Measurements from ENCODE around the gene DENND1A.
A peak's percentile ranks its signal among the peaks of the same experiment; 100 is the strongest.

DENND1A gene

DNA sequence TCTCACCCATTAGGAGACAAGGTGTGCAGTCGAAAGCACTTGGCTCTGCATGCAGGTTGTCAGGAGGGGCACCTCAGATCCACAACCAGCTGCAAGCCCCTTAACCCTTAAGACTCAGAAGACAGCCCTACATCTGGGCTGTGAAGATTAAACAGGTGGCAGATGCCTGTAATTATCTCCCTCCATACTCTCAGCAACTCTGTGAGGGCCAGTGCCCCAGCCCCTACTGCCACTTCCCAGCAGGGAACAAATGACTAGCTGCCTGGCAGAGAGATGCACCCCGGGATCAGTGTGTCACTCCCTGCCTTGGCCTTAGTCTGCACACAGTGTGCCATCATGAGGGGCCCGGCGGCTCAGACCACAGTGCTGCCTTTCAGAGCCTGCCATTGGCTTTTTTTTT is 532.0 kb downstream of the DENND1A start:
- DNase-seq: no peak

DNA sequence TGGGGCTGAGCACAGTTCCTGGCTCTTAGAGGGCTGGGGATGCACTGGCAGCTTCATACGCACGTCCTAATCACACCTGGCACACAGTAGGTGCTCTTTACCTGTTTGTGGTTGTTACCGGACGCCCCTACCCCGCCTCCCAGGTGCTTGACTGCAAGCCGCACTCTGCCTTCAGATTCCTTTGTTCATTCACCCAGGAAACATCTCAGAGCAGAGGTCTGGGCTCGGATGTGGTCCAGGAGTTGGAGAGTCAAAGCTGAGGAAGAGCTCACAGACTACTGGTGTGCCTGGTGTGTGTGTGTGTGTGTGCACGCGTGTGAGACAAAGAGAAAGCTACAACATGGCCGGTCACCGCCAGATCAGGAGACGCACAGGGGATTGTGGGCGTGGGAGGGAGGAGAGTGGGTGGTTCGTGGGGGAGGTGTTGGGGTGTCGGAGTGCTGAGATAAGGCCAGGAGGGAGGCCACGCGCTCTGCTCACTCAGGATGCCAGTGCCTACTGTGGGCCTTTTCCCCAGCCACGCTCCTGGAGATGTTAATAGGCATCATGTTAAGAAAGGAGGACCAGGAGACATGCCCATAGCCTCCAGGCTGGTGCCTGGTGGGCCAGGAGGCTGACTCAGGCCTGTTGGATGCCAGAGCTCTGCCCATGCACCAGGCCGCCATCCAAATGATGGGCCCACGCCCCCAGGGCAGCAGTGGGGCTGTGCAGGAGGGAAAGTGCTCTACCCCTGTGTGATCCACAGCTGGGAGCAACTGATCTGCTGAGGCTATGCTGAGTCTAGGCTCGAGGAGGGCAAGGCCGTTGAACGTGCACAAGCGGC is 534.0 kb downstream of the DENND1A start:
- no peak for DNase-seq

DNA sequence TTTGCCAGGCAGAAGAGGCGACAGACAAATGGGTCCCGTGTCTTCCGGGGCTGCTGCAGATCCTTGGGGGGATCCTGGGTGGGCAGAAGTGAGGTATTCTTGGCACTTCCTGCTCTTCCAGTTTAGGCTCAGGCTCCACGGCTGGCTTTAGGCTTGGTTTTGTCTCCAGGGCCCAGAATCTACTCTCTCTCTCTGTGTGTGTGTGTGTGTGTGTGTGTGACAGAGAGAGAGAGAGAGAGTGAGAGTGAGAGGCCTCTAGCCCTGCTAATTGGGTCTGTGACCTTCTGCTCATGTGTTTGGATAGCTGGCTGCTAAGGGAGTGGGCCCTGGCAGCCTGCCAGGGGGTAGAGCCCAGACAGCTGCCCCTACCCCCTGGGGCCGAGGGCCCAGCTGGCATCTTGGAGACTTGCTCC is 534.6 kb downstream of the DENND1A start:
- DNase-seq: no peak

DNA sequence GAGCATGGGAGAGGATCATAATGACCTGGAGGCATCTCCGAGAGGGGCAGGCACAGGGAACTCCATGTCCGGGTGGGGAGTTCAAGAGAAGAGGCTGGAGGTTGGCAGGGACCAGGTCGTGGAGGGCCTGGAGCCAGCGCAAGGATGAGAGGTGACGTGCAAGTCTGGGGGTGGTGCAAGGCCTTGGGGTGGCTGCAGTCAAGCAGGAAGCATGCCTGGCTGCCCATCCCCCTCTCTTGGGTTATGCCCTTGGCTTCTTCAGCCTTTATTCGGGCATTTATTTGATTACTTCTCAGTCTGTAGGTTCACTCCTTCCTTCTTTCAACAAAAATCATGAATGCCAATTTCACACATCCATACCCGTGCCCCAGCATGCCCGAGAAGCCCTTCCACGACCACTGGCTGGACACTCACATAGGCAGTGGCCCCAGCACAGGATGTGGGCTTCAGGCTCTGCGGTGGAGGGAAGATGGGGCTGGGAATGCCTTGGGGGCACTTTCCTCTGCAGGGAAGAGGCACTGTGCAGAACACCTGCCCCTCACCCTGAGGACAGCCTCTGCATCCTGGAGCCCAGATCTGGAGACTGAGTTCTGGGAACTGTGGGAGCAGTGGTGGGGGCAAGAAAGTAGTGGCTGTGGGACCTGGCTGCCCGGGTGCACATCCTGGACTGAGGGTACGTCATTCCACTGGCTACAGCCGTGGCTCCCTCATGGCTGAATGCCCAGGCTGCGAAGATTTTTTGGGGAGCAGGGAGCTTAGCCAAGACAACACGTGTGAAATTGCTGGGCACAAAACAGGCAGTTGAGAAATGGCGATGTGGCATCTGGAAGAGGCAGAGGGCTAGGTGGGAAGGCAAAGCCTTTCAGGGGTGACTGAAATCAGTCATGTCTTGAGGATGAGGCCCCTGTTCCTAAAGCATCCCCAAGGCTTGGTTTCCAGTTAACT is 535.4 kb downstream of the DENND1A start:
- no peak for DNase-seq

DNA sequence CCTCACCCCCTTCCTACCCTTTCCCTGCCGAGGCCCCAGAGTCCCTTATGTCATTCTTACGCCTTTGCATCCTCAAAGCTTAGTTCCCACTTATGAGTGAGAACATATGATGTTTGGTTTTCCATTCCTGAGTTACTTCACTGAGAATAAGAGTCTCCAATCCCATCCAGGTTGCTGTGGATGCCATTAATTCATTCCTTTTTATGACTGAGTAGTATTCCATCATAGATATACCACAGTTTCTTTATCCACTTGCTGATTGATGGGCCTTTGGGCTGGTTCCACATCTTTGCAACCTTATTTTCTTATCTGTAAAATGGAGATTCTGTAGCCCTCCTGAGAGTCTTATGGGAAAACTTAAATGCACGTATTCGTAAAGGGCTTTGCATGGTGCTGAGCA is 537.1 kb downstream of the DENND1A start:
- no peak for DNase-seq

DNA sequence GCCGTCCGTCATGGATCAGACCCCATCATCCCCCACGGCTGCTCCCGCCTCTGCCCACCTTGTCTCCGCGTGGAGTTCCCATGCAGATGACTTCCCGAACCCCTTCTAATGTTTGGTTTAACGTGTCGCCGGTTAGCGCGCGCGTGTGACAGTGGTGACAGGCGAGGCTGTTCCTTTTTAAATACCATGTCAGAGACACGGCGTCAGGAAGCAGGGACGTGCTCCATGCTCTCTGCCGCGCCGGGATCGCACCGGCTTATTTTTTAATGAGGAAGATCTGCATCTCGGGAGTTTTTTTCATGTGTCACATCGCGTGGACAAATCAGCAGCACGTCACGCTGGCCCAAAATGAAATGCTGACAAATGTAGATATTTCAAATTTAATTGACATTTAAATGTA is 538.0 kb downstream of the DENND1A start:
- no peak for DNase-seq

DNA sequence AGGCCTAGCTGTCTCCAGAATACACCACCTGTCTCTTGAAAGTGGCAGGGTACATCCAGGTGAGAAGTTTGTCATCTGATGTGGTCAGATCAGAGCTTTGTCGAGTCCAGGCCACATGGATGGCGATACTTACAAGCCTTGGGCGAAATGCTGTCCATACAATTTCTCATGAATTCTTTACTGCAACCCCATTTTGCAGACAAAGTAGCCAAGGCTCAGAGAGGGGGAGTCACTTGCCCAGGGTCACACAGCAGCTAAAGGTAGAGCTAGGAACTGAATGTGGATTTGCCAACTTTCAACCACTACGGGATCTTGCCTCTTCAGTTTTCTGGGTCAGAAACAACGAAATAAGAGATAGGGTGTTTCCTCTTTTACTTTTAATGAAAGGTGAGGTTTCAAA is 538.7 kb downstream of the DENND1A start:
- no peak for DNase-seq

DNA sequence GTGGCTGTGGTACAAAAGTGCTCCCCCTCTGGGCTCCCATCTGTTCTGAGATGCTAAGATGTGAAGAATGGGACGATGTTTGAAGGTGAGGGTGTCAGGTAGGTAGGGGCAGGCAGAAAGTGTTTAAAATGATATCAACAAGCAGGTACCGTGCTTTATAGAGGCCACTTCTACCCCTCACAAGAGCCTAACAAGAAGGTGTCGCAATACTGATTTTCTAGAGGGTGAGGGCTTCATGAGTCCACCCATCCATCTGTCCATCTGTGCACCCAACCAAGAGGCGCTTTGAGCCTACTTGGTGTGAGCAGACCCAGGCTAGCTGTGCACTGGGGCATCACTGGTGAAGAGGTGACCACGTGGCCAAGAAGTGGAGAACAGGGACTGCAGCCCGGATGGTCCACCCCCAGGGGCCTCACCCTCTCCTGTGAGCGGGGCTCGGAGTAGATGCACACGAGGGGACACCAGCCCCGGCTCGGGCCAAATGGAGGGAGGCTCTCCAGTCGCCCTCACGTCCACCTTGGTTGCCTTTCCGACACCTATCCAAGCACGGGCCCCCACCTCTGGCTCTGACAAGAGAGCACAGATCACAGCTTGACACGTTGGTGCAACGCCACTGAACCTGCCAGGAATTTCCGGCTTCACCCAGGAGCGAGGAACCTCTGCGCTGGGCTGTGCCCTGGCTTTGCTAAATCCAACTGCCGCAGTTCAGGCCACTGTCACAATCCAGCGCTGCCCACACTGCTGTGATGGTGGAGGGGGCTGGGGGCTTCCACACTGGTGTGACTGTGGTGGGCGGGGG is 539.4 kb downstream of the DENND1A start:
- no peak for DNase-seq

DNA sequence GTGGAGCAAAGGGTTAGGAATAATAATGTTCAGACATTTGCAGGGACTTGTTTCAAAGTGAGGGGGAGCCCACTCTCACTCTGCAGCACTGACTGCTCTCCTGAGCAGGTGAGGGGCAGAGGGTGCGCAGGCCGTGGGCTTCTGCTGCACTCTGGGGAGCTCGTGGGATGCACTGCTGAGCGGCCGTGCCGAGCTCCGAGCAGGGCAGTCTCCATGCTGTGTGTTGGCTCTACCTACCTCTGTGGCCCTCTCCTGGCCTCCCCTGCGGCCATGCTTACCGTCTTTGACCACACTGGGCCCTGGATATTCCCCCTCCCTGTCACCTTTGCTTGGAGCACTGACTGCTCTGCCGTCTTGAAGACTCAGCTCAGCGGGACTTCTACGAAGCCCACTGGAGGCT is 540.2 kb downstream of the DENND1A start:
- DNase-seq: no peak

DNA sequence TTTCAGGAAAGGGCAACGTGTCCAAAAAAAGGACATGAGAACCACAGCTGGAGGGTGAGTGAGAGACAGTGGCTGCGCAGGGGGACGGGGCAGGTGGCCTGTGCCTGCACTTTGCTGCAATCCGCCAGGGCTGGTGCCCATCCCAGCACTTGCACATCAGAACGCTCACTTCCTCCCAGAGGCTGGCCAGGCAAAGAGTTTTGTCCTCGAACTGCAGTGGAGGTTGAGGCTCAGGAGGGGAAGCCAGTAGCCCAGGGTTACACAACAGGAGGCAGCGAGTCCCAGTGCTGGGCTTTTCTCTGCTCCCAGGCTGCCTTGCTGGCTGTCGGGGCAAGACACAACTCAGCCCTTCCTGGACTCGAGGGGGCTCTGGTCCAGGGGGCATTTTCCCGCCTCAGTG is 540.9 kb downstream of the DENND1A start:
- peak; percentile 73 to 77 for DNase-seq

DNA sequence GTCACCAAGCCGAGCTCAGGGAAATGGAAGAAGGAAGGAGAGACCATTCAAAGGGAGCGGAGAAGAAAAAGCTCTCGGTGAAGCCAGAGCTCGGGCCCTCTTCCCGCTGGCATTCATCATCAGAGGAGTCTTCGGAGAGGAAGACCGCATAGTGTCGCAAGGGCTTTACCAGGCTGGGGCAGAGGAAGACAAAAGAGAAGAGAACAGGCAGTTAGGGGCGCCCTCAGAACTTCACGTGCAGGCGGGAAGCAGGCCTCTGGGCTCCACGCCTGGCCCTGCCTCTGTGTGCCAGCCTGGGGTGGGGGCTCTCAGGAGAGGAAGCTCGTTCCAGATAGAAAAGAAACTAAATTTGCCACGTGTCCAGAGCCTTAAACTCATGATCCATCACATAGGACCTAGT is 542.2 kb downstream of the DENND1A start:
- DNase-seq: peak; percentile 87 to 88

DNA sequence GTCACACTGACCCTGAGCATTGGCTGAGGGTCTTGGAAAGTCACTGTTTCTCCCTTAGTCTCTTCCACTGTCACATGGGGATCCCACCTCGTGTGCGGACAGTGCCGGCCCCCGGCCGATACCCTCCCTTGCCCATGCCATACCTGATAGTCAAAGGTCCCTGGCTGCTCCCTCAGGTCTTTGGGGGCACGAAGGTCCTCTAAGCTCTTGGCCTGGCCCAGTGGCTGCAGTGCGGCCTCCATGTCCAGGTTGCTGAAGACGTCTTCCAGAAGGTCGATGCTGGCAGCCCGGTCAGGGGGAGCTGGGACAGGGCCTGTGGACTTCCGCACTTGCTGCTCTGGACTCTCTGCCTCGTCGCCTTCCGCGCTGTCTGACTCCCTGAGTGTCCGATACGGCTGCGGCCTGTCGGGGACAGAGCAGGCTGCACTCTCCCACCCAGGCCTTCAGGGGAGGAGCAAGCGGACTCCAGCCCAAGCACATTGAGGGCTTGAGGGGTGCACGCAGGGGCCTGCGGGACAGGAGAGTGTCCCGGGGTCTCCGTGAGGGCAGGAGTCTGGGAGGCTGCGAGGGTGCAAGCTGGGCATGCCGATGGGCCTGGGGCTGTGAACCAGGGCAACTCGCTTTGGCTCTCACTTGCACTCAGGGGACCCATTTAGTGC is 546.3 kb downstream of the DENND1A start:
- no peak for DNase-seq

DNA sequence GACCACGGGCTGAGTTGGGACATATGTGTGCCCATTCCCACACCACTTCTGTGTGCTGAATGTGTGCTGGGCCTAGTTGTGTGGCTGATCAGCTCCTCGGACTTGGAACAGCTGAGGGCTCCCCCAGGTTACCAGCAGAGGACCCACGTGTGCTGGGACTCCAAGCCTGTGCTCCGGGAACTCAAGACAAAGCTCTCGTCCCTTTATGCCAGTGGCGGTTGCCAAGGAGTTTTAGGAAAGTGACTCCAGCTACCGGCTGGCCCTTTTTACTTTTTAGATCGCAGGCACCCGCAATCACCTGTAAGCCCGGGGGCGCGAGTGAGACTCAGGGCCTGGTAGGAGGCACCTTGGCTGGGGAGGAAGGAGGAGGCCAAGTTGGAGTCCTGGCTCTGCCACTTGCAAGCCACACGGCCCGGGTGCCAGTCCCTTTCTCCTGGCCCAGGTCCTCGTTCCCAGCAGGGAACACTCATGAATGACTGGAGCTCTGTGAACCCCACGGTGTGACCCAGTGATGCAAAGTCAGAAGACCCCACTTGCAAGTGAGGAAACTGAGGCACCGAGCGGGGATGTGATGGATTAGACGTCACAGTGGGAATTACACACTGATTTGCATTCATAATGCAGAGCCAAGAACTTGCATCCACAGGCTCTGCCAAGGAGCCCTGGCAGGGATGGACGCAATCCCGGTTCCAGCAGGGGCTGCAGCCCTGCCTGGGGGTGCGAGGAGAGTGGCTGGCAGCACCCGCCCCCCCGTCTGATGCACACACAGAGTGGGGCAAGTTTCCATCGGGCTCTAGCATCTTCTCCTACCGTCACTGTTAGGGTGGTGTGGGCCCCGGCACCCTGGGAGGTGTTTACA is 547.0 kb downstream of the DENND1A start:
- DNase-seq: no peak

DNA sequence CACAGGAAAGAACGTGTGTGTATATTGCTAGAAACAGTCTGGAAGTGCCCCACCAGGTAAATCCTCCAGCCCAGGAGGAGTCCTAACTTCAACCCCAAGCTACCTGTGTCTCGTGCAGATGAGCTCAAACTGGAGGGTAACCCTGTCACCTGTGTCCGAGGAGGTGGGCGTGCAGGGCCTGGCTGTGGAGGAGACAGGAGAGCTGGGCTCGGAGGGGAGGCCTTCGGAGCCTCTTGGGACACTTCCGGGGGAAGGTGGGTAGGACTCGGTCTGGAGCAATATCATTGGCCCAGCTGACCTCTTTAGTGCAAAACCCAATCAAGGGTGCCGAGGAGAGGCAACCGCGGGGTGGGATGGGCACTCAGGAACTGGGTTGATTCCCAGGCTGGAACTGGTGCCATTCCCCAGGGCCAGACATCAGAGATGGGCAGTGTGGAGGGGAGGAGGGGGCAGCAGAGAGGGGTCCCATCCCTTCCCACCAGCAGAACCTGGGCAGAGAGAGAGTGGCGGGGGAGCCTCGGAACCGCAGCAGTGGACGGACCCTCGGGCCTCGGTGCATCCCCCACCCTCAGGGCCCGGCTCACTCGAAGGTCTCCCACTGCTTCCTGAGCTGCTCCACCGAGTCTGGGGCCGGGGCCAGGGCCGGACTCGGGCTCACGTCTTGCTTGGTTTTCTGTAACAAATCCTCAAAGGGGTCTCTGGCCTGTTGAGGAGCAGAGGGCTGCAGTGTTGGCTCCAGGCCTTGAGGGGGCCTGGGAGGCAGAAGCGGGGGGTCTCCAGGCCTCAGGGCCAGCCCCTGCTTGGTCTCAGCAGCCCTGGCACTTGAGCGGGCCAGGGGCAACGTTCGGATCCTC is 548.8 kb downstream of the DENND1A start:
- no peak for DNase-seq

DNA sequence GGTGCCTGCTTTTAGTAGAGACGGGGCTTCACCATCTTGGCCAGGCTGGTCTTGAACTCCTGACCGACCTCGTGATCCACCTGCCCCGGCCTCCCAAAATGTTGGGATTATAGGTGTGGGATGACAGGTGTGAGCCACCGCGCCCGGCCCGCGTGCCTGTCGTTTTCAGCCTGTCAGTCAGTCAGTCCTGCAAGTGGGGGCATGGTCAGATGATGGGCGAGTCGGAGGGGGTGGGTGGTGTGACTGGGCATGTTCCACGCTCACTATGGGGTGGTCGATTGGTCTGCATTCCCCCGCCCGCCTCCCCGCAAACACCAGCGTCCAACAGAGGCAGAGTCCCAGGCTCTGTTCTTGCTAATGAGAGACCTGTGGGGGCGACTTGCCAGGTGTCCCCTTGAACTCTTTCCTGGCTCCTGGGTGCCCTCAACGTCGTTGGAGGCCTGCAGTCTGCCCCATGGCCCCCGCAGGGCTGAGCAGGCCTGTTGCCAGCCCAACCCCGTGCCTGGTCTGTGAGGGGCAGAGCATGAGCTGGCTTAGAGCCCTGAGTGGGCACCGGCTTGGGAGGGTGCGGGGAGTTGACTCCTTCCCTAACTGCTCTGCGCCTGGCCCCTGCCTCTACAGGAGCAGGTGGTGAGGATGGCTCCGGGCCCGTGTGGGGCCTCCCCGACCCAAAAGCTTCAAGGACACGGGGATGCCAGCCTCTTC is 550.8 kb downstream of the DENND1A start:
- DNase-seq: no peak

DNA sequence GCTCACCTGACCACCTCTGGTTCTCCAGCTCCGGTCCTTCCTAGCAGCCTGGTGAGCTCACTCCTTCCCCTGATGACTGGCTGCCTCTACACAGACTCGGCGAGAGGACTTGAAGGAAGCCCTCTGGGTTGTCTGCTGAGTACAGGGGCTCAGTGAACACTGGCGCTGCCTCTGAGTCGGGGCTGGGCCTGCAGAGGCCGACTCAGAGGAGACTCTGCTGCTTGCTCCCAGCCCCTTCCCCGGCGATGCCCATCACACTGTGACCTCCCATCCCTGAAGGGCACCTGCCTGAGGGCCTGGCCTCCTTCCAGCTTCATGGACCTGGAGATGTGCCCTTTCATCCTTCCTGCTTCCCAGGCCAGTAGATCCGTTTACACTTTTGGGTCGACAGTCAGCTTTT is 551.9 kb downstream of the DENND1A start:
- no peak for DNase-seq

DNA sequence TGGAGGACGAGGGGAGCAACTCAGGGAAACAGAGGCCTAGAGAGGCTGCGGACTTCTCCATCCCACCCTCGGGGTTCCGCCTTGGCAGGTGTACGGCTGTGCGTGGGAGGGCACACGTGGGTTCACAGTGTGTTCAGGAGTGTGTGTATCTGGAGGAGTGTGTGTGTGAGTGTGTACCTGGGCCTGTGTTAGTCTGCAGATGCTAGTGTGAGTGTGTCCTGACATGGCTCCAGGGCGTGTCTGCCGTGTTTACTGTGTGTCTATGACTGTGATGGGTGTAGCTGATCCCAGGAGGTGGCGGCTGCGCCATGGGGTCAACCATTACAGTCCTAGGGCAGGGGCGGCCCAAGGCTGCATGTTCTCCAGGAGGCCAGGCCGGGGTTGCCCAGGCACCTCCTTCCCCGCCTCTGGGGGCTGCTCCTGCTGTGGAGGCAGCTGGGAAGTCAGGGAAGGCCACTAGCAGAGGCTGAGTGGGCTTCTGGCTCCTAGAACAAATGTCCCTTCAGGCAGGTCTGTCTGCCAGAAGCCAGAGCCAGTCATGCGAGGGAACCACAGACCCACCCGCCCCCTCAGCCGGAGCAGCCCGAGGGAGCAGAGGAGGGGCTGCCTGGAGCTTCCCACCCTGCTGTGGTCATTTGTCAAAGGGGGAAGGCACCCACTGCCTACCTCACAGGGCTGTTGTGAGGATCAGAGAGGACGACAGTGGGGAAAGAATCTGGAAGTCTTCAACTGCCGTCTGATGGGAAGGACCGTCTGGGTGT is 552.5 kb downstream of the DENND1A start:
- DNase-seq: no peak

DNA sequence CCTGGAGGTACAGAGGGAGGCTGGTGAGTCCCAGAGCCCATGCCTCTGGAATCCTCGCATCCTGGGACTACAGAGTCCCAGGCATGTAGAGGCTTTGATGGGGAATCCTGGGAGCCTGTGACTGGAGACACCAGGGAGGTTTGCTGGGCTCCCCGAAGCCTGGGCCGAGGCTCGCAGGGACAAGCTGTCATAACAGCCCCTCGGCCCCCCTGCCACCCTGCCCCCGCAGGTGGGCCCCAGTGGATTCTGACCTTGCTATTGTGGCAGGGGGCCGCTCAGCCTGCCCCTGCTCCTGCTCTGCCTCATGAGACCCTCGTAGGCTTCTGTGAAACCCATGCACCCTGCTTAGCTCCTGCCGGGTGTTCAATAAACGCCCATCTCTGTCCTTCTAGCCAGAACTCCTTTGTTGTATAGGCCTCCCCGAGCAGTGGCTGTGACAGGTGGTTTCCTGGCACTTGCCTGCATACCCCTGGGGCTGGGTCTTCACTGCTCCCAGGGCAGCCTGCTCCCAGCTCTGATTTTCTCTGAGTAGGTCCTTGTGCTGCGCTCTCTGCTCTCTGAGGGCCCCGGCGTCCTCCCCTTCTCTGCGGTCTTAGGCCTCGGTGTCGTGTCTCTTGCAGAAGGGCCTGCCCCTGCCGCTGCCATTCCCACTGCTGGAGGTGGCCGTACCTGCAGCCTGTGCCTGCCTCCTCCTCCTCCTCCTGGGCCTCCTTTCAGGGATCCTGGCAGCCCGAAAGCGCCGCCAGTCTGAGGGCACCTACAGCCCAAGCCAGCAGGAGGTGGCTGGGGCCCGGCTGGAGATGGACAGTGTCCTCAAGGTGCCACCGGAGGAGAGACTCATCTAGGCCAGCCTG is 553.5 kb downstream of the DENND1A start:
- DNase-seq: no peak

All from Kasumi-1 (cell line).